ENCODE results near the gene PPFIA2. TPM values are rescaled to one million over a fixed set of nuclear protein-coding genes. Genes with fewer than 3 reads are reported as not detected.

Gene PPFIA2
- total RNA-seq, 4 donors from 2014 or later: 5.4 to 19.5 (median 18.5) TPM; not detected in 1

- no peak for TF ChIP-seq POLR2A (IDR thresholded peaks at IDR 0.05)
- TF ChIP-seq CTCF (IDR thresholded peaks at IDR 0.05): no peak
- Histone ChIP-seq H3K9me3 (no peaks in the 10 kb centered on the region), H3K4me1 (no peaks in the 10 kb centered on the region), H3K27me3 (no peaks in the 10 kb centered on the region), H3K4me3 (no peak overlapping the region), H3K27ac (no peak overlapping the region), H3K36me3 (no peaks in the 10 kb centered on the region)
- DNase-seq: no peak
- intact Hi-C loops (cut with DNase I; ENCODE audit: low total_unique reads): no loop called here
Measured at GRCh38 chr12:81440001-81440400, 319.1 kb downstream of the PPFIA2 start.

GRCh38 chr12:81439344-81439743, 319.8 kb downstream of the PPFIA2 start:
- no peaks in the 10 kb centered on the region for H3K4me1 ChIP-seq
- TF ChIP-seq CTCF (IDR thresholded peaks at IDR 0.05): no peak
- no peak for TF ChIP-seq POLR2A (IDR thresholded peaks at IDR 0.05)
- no peaks in the 10 kb centered on the region for H3K36me3 ChIP-seq
- no peaks in the 10 kb centered on the region for H3K9me3 ChIP-seq
- no peak overlapping the region for H3K4me3 ChIP-seq
- no peaks in the 10 kb centered on the region for H3K27me3 ChIP-seq
- intact Hi-C loops (cut with DNase I; ENCODE audit: low total_unique reads): no loop called here
- DNase-seq: no peak
- H3K27ac ChIP-seq: no peak overlapping the region

- no peaks in the 10 kb centered on the region for H3K27me3 ChIP-seq
- H3K27ac ChIP-seq: no peak overlapping the region
- TF ChIP-seq CTCF (IDR thresholded peaks at IDR 0.05) (no peak), POLR2A (IDR thresholded peaks at IDR 0.05) (no peak)
- no peak overlapping the region for H3K4me3 ChIP-seq
- no peaks in the 10 kb centered on the region for H3K36me3 ChIP-seq
- no peaks in the 10 kb centered on the region for H3K4me1 ChIP-seq
- no peak for DNase-seq
- H3K9me3 ChIP-seq: peaks cover 0 to 5% of the 10 kb centered on the region in 2 donors
- intact Hi-C loops (cut with DNase I; ENCODE audit: low total_unique reads): no loop called here
Measured at GRCh38 chr12:81417056-81417455, 342.1 kb downstream of the PPFIA2 start.

GRCh38 chr12:81416571-81416970, 342.6 kb downstream of the PPFIA2 start:
- DNase-seq: no peak
- H3K4me3 ChIP-seq: no peak overlapping the region
- intact Hi-C loops (cut with DNase I; ENCODE audit: low total_unique reads): no loop called here
- H3K4me1 ChIP-seq: no peaks in the 10 kb centered on the region
- no peaks in the 10 kb centered on the region for H3K36me3 ChIP-seq
- peaks cover 0 to 5% of the 10 kb centered on the region in 2 donors for H3K9me3 ChIP-seq
- H3K27ac ChIP-seq: no peak overlapping the region
- TF ChIP-seq POLR2A (IDR thresholded peaks at IDR 0.05): no peak
- no peak for TF ChIP-seq CTCF (IDR thresholded peaks at IDR 0.05)
- H3K27me3 ChIP-seq: no peaks in the 10 kb centered on the region

- TF ChIP-seq CTCF (IDR thresholded peaks at IDR 0.05) (no peak), POLR2A (IDR thresholded peaks at IDR 0.05) (no peak)
- intact Hi-C loops (cut with DNase I; ENCODE audit: low total_unique reads): no loop called here
- no peaks in the 10 kb centered on the region for H3K9me3 ChIP-seq
- H3K27ac ChIP-seq: no peak overlapping the region
- DNase-seq: no peak
- no peak overlapping the region for H3K4me3 ChIP-seq
- no peaks in the 10 kb centered on the region for H3K36me3 ChIP-seq
- no peaks in the 10 kb centered on the region for H3K27me3 ChIP-seq
- no peaks in the 10 kb centered on the region for H3K4me1 ChIP-seq
Measured at GRCh38 chr12:81414441-81414840, 344.7 kb downstream of the PPFIA2 start.
